Progenitor cell of endocrine pancreas (in vitro differentiated cells): ENCODE results near the gene ZNF618. TPM values are rescaled to one million over a fixed set of nuclear protein-coding genes. Genes with fewer than 3 reads are reported as not detected.

Experiments
- DNase-seq: peaks from one replicate; pipeline ENCODE4 v3.0.0; 2021; ENCODE audit warnings: low spot score; ENCODE audit not compliant: unreplicated experiment
- H3K27ac Mint-ChIP-seq: 2 replicates; pipeline ENCODE4 v1.8.0; 2021; ENCODE audit warnings: mild to moderate bottlenecking, moderate library complexity, mixed read lengths
- H3K27me3 Mint-ChIP-seq: 2 replicates; pipeline ENCODE4 v1.8.0; 2021; ENCODE audit warnings: mixed read lengths
- H3K36me3 Mint-ChIP-seq: 2 replicates; pipeline ENCODE4 v1.8.0; 2022; ENCODE audit warnings: mixed read lengths; ENCODE audit not compliant: insufficient read depth
- H3K4me1 Mint-ChIP-seq: 2 replicates; pipeline ENCODE4 v1.8.0; 2021; ENCODE audit warnings: low read depth, mixed read lengths
- H3K4me3 Mint-ChIP-seq: 2 replicates; pipeline ENCODE4 v1.8.0; 2021; ENCODE audit warnings: low read depth, mild to moderate bottlenecking, moderate library complexity, mixed read lengths
- H3K9me3 Mint-ChIP-seq: 2 replicates; pipeline ENCODE4 v1.8.0; 2021; ENCODE audit warnings: low read depth, mixed read lengths
- total RNA-seq: library from RNA; stranded (reverse); gene quantifications from 2 replicates; pipeline ENCODE4 v1.2.1, GENCODE V29; 2021
- TF ChIP-seq, protein P1 (sequence below): fragments of 200-600 bp; sonication (generic); IDR thresholded peaks from one replicate; pipeline ENCODE4 v1.5.0; 2021; ENCODE audit warnings: antibody characterized with exemption, mild to moderate bottlenecking; ENCODE audit not compliant: unreplicated experiment

ZNF618 gene
- total RNA-seq, 1 donor from 2014 or later: 85.8 TPM

DNA sequence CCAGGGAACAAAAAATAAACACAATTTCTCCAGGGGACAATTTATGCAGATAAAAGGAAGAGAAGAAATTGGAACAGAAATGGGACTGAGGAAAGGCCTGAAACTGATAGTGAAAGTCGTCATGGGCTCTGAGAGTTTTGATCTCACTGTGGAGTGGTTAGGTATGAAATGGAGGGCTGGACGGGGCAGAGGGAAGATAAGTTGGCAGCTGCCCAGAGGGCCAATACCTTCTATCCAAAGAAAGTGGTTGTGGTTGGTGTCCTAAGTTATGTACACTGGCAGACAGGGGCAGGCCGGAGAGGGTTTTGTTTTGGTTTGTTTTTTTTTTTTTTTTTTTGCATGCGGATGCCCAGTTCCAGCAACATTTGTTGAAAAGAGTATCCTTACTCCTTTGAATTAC is 46.1 kb downstream of the ZNF618 start:
- peak overlapping the region; percentile 25 for H3K27ac Mint-ChIP-seq
- H3K4me3 Mint-ChIP-seq: no peak overlapping the region
- H3K36me3 Mint-ChIP-seq: peaks cover 48% of the 10 kb centered on the region
- TF ChIP-seq, protein P1, sequence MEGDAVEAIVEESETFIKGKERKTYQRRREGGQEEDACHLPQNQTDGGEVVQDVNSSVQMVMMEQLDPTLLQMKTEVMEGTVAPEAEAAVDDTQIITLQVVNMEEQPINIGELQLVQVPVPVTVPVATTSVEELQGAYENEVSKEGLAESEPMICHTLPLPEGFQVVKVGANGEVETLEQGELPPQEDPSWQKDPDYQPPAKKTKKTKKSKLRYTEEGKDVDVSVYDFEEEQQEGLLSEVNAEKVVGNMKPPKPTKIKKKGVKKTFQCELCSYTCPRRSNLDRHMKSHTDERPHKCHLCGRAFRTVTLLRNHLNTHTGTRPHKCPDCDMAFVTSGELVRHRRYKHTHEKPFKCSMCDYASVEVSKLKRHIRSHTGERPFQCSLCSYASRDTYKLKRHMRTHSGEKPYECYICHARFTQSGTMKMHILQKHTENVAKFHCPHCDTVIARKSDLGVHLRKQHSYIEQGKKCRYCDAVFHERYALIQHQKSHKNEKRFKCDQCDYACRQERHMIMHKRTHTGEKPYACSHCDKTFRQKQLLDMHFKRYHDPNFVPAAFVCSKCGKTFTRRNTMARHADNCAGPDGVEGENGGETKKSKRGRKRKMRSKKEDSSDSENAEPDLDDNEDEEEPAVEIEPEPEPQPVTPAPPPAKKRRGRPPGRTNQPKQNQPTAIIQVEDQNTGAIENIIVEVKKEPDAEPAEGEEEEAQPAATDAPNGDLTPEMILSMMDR: no peak
- no peaks in the 10 kb centered on the region for H3K27me3 Mint-ChIP-seq
- no peak for DNase-seq
- peaks cover 41% of the 10 kb centered on the region for H3K9me3 Mint-ChIP-seq
- peaks cover 7% of the 10 kb centered on the region for H3K4me1 Mint-ChIP-seq

DNA sequence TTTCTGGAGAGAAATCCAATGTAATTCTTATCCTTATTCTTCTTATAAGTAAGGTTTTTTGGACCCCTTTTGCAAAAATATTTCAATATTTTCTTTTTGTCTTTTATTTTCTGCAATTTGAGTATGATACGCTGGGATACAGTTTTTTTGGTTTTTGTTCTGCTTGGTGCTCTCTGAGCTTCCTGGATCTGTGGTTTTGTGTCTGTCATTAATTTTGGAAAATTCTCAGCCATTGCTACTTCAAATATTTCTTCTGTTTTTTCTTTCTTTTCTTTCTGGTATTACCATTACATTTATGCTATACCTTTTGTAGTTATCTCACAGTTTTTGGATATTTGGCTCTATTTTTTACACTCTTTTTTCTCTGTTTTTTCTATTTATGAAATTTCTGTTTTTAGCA is 50.1 kb downstream of the ZNF618 start:
- H3K36me3 Mint-ChIP-seq: peaks cover 66% of the 10 kb centered on the region
- H3K9me3 Mint-ChIP-seq: peaks cover 58% of the 10 kb centered on the region
- DNase-seq: no peak
- TF ChIP-seq, protein P1: no peak
- H3K4me1 Mint-ChIP-seq: peaks cover 8% of the 10 kb centered on the region
- H3K27me3 Mint-ChIP-seq: no peaks in the 10 kb centered on the region
- H3K27ac Mint-ChIP-seq: no peak overlapping the region
- no peak overlapping the region for H3K4me3 Mint-ChIP-seq

DNA sequence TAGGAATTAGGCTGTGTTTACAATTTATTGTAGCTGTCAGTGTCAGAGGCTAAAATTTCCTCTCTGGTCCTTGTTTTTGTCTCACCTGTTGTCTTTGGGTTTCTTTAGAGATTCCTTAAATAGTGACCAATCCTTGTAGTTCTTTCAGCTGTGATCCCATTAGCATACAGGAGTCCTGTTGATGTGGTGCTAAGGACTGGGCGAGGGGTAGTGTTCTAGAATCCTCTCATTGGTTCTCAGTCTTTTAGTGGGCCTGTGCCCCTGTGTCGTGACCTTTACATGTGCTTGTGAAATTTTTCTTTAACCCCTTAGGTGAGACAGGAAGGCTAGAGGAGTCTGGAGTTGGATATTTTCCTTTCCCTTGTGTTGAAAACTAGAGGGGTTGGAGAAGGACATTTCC is 51.2 kb downstream of the ZNF618 start:
- H3K4me1 Mint-ChIP-seq: peaks cover 8% of the 10 kb centered on the region
- H3K27ac Mint-ChIP-seq: no peak overlapping the region
- DNase-seq: no peak
- H3K9me3 Mint-ChIP-seq: peaks cover 53% of the 10 kb centered on the region
- TF ChIP-seq, protein P1: no peak
- H3K36me3 Mint-ChIP-seq: peaks cover 57% of the 10 kb centered on the region
- no peak overlapping the region for H3K4me3 Mint-ChIP-seq
- no peaks in the 10 kb centered on the region for H3K27me3 Mint-ChIP-seq

DNA sequence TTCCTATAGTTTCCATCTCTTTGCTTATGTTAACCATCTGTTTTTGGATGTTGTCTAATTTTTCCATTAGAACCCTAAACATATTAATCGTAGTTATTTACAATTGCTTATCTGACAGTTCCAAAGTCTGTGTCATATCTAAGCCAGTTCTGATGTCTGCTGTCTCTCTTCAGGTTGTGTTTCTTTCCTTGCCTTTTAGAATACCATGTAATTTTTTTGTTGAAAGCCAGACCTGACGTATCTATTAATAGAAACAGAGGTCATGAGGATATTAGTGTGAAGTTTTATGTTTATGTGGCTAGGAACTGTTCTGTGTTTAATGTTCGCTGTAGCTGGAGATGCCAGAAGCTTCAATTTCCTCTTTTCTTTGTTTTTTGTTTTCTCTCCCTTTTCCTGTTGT is 52.2 kb downstream of the ZNF618 start:
- DNase-seq: no peak
- TF ChIP-seq, protein P1: no peak
- Mint-ChIP-seq H3K4me3 (no peak overlapping the region), H3K4me1 (peaks cover 8% of the 10 kb centered on the region), H3K27ac (no peak overlapping the region), H3K27me3 (no peaks in the 10 kb centered on the region), H3K36me3 (peaks cover 50% of the 10 kb centered on the region), H3K9me3 (peaks cover 47% of the 10 kb centered on the region)

DNA sequence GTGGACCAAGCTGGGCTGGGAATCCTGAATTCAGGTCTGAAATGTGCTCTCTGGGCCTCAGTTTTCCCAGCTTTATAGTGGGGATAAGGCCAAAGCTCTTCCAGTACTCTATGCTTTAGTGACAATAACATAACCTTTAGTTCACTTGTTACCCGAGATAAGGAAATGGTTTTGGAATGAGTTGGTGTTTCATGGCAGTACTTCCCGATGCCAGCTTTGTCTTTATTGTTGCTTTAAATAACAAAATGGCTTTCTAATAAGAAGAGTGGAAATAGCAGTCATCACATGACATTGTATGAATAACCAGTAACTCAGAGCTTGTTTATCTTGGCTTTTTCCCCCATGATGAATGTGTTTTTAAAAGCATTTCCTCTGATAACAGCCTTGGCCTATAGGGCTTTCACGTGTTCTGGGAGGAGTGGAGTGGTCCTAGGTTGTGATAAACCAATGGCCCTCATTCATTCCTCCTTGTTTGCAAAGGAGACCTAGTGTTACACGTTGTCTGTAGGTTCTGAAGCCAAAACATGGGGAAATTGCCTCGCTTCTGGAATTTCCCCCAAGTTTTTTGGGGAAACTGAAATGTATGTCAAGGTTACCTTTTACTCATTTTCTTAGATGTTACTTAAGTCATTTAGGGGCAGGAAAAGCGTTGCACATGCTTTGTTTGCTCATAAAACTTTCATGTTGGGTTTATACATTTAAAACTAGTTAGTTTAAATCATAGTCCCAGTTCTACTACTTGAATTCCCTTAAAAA is 53.7 kb downstream of the ZNF618 start:
- H3K27ac Mint-ChIP-seq: peak overlapping the region; percentile 62
- peaks cover 8% of the 10 kb centered on the region for H3K4me1 Mint-ChIP-seq
- peaks cover 37% of the 10 kb centered on the region for H3K36me3 Mint-ChIP-seq
- no peaks in the 10 kb centered on the region for H3K27me3 Mint-ChIP-seq
- peaks cover 34% of the 10 kb centered on the region for H3K9me3 Mint-ChIP-seq
- TF ChIP-seq, protein P1: no peak
- DNase-seq: no peak
- no peak overlapping the region for H3K4me3 Mint-ChIP-seq
